SK-N-SH (cell line): ENCODE results near the gene C4A. TPM values are rescaled to one million over a fixed set of nuclear protein-coding genes. Genes with fewer than 3 reads are reported as not detected.

Experiments
- CTCF ChIA-PET: fragments of 300-600, 350-600 bp; formaldehyde crosslinking; extraction: SDS; loops from one replicate; lab custom pipeline; 2021; lab: Yijun Ruan, JAX
- POLR2A ChIA-PET: fragments of 350-600 bp; sonication (Branson Sonifier 250); formaldehyde crosslinking; extraction: SDS; loops from one replicate; lab custom pipeline; 2020; ENCODE audit warnings: antibody characterized with exemption, inconsistent platforms; lab: Yijun Ruan, JAX
- DNase-seq: peaks from one replicate; pipeline ENCODE4 v3.0.0; 2012
- H2AFZ ChIP-seq: fragments of 200-600 bp; sonication (generic); 2 replicates; pipeline ENCODE4 v1.8.1; 2016; ENCODE audit warnings: antibody characterized with exemption, mild to moderate bottlenecking, low read depth
- H3F3A ChIP-seq: fragments of 200-600 bp; sonication (generic); replicated peaks from 2 replicates; pipeline ENCODE3; 2016; ENCODE audit warnings: antibody characterized with exemption, mild to moderate bottlenecking; ENCODE audit not compliant: insufficient read depth
- H3K27ac ChIP-seq, 2 experiments: fragments of 200-500 bp in 1 of 2; fragments of 200-600 bp in 1 of 2; sonication (Bioruptor generic) in 1 of 2; sonication (generic), shearing (Covaris generic) in 1 of 2; 2 replicates each; pipeline versions ENCODE4 v1.5.1 to v1.6.1; 2014 to 2016; ENCODE audit warnings: low read depth in 2 of 2, inconsistent platforms in 1 of 2, low read length in 1 of 2, mild to moderate bottlenecking in 1 of 2, mixed read lengths in 1 of 2
- H3K27me3 ChIP-seq: fragments of 200-600 bp; sonication (generic), shearing (Covaris generic); 2 replicates; pipeline ENCODE4 v1.6.1; 2016; ENCODE audit warnings: mixed run types; ENCODE audit not compliant: insufficient read depth
- H3K36me3 ChIP-seq, 2 experiments: fragments of 200-500 bp in 1 of 2; fragments of 200-600 bp in 1 of 2; sonication (Bioruptor generic) in 1 of 2; sonication (generic) in 1 of 2; replicated peaks in 1 of 2; 2 replicates each; pipeline versions ENCODE3 to v1.5.1; 2014 to 2016; ENCODE audit warnings: low read length in 1 of 2, mild to moderate bottlenecking in 1 of 2; ENCODE audit not compliant: insufficient read depth in 2 of 2, control insufficient read depth in 1 of 2
- H3K4me1 ChIP-seq, 2 experiments: fragments of 200-500 bp in 1 of 2; fragments of 200-600 bp in 1 of 2; sonication (Bioruptor generic) in 1 of 2; sonication (generic), shearing (Covaris generic) in 1 of 2; 2 replicates each; pipeline versions ENCODE4 v1.5.1 to v1.6.1; 2014 to 2016; ENCODE audit warnings: low read depth in 1 of 2, low read length in 1 of 2, mixed run types in 1 of 2; ENCODE audit not compliant: insufficient read depth in 2 of 2, control insufficient read depth in 1 of 2
- H3K4me2 ChIP-seq: fragments of 200-600 bp; sonication (generic), shearing (Covaris generic); 2 replicates; pipeline ENCODE4 v1.6.1; 2017; ENCODE audit warnings: mixed run types
- H3K4me3 ChIP-seq, 2 experiments: fragments of 200-500 bp in 1 of 2; fragments of 200-600 bp in 1 of 2; sonication (Bioruptor generic) in 1 of 2; sonication (generic), shearing (Covaris generic) in 1 of 2; 2 replicates each; pipeline versions ENCODE4 v1.5.1 to v1.8.1; 2014 to 2016; ENCODE audit warnings: low read depth in 2 of 2, inconsistent platforms in 1 of 2, low read length in 1 of 2, mild to moderate bottlenecking in 1 of 2, mixed read lengths in 1 of 2, moderate library complexity in 1 of 2
- H3K79me2 ChIP-seq: fragments of 200-600 bp; sonication (generic); 2 replicates; pipeline ENCODE4 v1.8.1; 2017; ENCODE audit warnings: mild to moderate bottlenecking; ENCODE audit not compliant: insufficient read depth
- H3K9ac ChIP-seq: fragments of 200-600 bp; sonication (generic); 2 replicates; pipeline ENCODE4 v1.6.1; 2017; ENCODE audit warnings: mixed run types
- H3K9me2 ChIP-seq: fragments of 200-600 bp; sonication (generic); 2 replicates; pipeline ENCODE4 v1.6.1; 2017; ENCODE audit warnings: mixed run types
- H3K9me3 ChIP-seq: fragments of 200-600 bp; sonication (generic); 2 replicates; pipeline ENCODE4 v1.6.1; 2017; ENCODE audit warnings: mixed run types, mild to moderate bottlenecking, moderate library complexity
- H4K20me1 ChIP-seq: fragments of 200-600 bp; sonication (generic); 2 replicates; pipeline ENCODE4 v1.6.1; 2017; ENCODE audit warnings: mild to moderate bottlenecking, mixed run types; ENCODE audit not compliant: insufficient read depth
- CHD2 ChIP-seq: fragments of 150-350 bp; IDR thresholded peaks from 2 replicates; pipeline ENCODE4 v1.6.1; 2018; ENCODE audit warnings: low read length; ENCODE audit not compliant: partially characterized antibody
- ELF1 ChIP-seq: IDR thresholded peaks from 2 replicates; pipeline ENCODE4 v1.4.0; 2012
- EP300 ChIP-seq, 2 experiments: IDR thresholded peaks; 2 replicates each; pipeline versions ENCODE4 v1.4.0 to v1.6.1; 2012; ENCODE audit warnings: borderline replicate concordance in 1 of 2, low read depth in 1 of 2, low read length in 1 of 2
- FOXJ3 ChIP-seq: sonication (generic); formaldehyde crosslinking; IDR thresholded peaks from 2 replicates; pipeline ENCODE4 v1.5.1; 2020; ENCODE audit warnings: mild to moderate bottlenecking, missing genetic modification reagents
- FOXM1 ChIP-seq: IDR thresholded peaks from 2 replicates; pipeline ENCODE4 v1.4.0; 2012; ENCODE audit warnings: low read depth, mild to moderate bottlenecking
- GABPA ChIP-seq: IDR thresholded peaks from 2 replicates; pipeline ENCODE4 v1.4.0; 2012; ENCODE audit warnings: low read depth, mild to moderate bottlenecking
- MEF2A ChIP-seq: IDR thresholded peaks from 2 replicates; pipeline ENCODE4 v1.4.0; 2012; ENCODE audit warnings: low read depth, borderline replicate concordance
- MXI1 ChIP-seq: IDR thresholded peaks from 2 replicates; pipeline ENCODE4 v1.6.1; 2012; ENCODE audit warnings: mild to moderate bottlenecking, low read depth, low read length, improper control_type of control experiment
- POLR2AphosphoS5 ChIP-seq: IDR thresholded peaks from 2 replicates; pipeline ENCODE4 v1.6.1; 2012; ENCODE audit warnings: low read depth, low read length
- RCOR1 ChIP-seq: fragments of 150-350 bp; IDR thresholded peaks from 2 replicates; pipeline ENCODE4 v1.6.1; 2017; ENCODE audit warnings: antibody characterized with exemption, low read length
- SIN3A ChIP-seq: IDR thresholded peaks from 2 replicates; pipeline ENCODE4 v1.6.1; 2012; ENCODE audit warnings: low read depth, mild to moderate bottlenecking, low read length, moderate library complexity, borderline replicate concordance
- TAF1 ChIP-seq: IDR thresholded peaks from 2 replicates; pipeline ENCODE4 v1.6.1; 2012; ENCODE audit warnings: low read depth, mild to moderate bottlenecking, low read length, moderate library complexity, borderline replicate concordance
- TCF12 ChIP-seq: IDR thresholded peaks from 2 replicates; pipeline ENCODE4 v1.4.0; 2012
- TEAD4 ChIP-seq: IDR thresholded peaks from 2 replicates; pipeline ENCODE4 v1.4.0; 2012; ENCODE audit warnings: mild to moderate bottlenecking, borderline replicate concordance; ENCODE audit not compliant: insufficient read depth
- YY1 ChIP-seq: IDR thresholded peaks from 2 replicates; pipeline ENCODE4 v1.4.0; 2012; ENCODE audit warnings: low read depth, mild to moderate bottlenecking
- WGBS: methylation state at CpG from one replicate; pipeline ENCODE4 v1.1.6; 2017; ENCODE audit warnings: low lambda C conversion rate; 5-methylcytosine and 5-hydroxymethylcytosine counted together
- polyA plus RNA-seq, 3 experiments: library from polyadenylated mRNA; depleted of rRNA; stranded (reverse); fragments of >200 nt; gene quantifications; 2 replicates each; pipeline ENCODE4 v1.2.3, GENCODE V29; 2012
- TF ChIP-seq, protein P1 (sequence below): IDR thresholded peaks from 2 replicates; pipeline ENCODE4 v1.4.0; 2012; ENCODE audit warnings: low read depth, borderline replicate concordance
- TF ChIP-seq, protein P2 (sequence below): fragments of 150-350 bp; IDR thresholded peaks from 2 replicates; pipeline ENCODE4 v1.6.1; 2017; ENCODE audit warnings: antibody characterized with exemption, low read length, low read depth, borderline replicate concordance
- TF ChIP-seq, protein P3 (sequence below): IDR thresholded peaks from 2 replicates; pipeline ENCODE4 v1.4.0; 2012; ENCODE audit warnings: low read depth
- TF ChIP-seq, protein P4 (sequence below): IDR thresholded peaks from 2 replicates; pipeline ENCODE4; 2012
- TF ChIP-seq, protein P5 (sequence below): IDR thresholded peaks from 2 replicates; pipeline ENCODE4 v1.6.1; 2012; ENCODE audit warnings: mild to moderate bottlenecking, low read depth, low read length, moderate library complexity

Gene C4A
- polyA plus RNA-seq, 1 of the 3 experiments (the other 2 are of a cell fraction), result 11.4 TPM

DNA sequence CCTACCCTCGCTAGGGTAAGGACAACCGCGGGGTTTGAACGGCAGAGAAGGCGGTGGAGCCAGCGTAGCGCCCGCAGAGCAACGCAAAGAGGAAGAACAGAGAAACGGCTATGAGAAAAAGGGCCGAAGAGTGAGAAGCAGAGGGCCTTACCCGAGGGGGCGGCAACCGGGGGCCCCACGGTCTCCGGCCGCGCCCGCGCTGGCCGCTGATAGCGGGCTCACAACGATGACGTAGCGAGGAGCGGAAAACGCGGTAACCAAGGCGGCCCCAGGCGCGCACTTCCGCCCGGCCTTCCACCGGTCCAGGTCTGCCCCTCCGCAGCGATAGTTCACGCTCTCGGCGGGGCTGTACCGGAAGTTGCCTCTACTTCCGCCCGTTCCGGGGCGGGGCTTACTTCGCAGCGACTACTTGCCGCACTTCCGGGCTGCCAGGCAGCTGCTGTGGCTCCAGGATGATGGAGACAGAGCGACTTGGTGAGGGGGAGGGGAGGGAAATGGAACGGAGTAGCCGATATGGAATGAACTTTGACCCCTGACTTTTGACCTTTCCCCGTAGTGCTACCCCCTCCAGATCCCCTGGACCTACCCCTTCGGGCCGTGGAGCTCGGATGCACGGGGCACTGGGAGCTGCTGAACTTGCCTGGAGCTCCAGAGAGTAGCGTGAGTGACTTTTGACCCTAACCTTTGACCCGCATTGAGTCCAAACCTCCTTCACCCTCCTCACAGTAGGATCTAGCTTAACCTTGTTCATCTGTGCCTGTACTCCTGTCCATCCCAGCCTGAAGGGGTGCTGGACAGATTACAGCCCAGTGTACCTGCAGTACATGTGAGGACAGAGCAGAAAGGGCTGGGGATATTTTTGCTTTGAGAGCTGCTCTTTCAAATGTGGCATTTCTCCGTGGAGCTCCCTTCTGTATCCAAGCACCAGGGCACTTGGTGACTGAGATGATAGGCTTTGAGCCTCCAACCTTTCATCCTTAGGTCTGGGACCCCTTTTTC is 22.8 kb upstream of the C4A start, which contains the start of the genes NELFE and SKIC2:
NELFE (minus strand) TSS at position 231 of the 999 bp plus-strand sequence. CDS start 525 bp downstream, outside the sequence.
SKIC2 (plus strand) TSS at position 435 of the 999 bp plus-strand sequence; CDS start at position 453, 18 bp downstream.
- Histone ChIP-seq H3K4me1 (peaks cover 0 to 17% of the 10 kb centered on the region in 2 experiments; a peak in 2 of 4 replicates), H3K4me3 (peak within 1 kb of the TSS; percentile 100), H3K27me3 (no peaks in the 10 kb centered on the region), H3K79me2 (peaks cover 43% of the 10 kb centered on the region), H3K9me3 (no peaks in the 10 kb centered on the region), H3K9me2 (no peaks in the 10 kb centered on the region), H4K20me1 (no peaks in the 10 kb centered on the region), H3K36me3 (peaks cover 42 to 64% of the 10 kb centered on the region in 2 experiments), H2AFZ (peak within 1 kb of the TSS; percentile 91), H3K9ac (peak within 1 kb of the TSS; percentile 97), H3K4me2 (peak within 1 kb of the TSS; percentile 98), H3F3A (peaks cover 11% of the 10 kb centered on the region), H3K27ac (peak within 1 kb of the TSS; percentile 70 to 84)
- ChIA-PET CTCF (interaction anchor here (0.8 to 2.6 kb wide), 6 partner anchors 8 to 229 kb away, joined by 3 to 19 read pairs (median 4); partner anchors contain the start of genes DXO and FKBPL), POLR2A (interaction anchor here (2.3 to 3.0 kb wide), 2 partner anchors 10 to 13 kb away, joined by 14 to 20 read pairs; partner anchors contain the start of gene DXO)
- DNase-seq, result peak; percentile 99
- TF ChIP-seq TEAD4 (no peak), SIN3A (peak; percentile 79), CHD2 (peak; percentile 87), GABPA (peak; percentile 98), TCF12 (0 out of 2 replicates have a peak, but pooled peaks have one; percentile 47), YY1 (peak; percentile 67; the same call in 1 of the 2 replicates), MEF2A (no peak), ELF1 (peak; percentile 100), MXI1 (peak; percentile 87), POLR2AphosphoS5 (peak; percentile 77), TAF1 (peak; percentile 91), RCOR1 (peak; percentile 40; the same call in 1 of the 2 replicates), EP300 (IDR thresholded peaks at IDR 0.05; ENCODE audit: borderline replicate concordance in 1 of 2, low read depth in 1 of 2, low read length in 1 of 2) (0 out of 4 replicates have a peak, but pooled peaks of 1 of the 2 experiments have one; percentile 9), FOXJ3 (CRISPR knock-in tag) (no peak), FOXM1 (no peak)
- TF ChIP-seq, protein P1, sequence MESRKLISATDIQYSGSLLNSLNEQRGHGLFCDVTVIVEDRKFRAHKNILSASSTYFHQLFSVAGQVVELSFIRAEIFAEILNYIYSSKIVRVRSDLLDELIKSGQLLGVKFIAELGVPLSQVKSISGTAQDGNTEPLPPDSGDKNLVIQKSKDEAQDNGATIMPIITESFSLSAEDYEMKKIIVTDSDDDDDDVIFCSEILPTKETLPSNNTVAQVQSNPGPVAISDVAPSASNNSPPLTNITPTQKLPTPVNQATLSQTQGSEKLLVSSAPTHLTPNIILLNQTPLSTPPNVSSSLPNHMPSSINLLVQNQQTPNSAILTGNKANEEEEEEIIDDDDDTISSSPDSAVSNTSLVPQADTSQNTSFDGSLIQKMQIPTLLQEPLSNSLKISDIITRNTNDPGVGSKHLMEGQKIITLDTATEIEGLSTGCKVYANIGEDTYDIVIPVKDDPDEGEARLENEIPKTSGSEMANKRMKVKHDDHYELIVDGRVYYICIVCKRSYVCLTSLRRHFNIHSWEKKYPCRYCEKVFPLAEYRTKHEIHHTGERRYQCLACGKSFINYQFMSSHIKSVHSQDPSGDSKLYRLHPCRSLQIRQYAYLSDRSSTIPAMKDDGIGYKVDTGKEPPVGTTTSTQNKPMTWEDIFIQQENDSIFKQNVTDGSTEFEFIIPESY, result peak; percentile 91
- TF ChIP-seq, protein P2, sequence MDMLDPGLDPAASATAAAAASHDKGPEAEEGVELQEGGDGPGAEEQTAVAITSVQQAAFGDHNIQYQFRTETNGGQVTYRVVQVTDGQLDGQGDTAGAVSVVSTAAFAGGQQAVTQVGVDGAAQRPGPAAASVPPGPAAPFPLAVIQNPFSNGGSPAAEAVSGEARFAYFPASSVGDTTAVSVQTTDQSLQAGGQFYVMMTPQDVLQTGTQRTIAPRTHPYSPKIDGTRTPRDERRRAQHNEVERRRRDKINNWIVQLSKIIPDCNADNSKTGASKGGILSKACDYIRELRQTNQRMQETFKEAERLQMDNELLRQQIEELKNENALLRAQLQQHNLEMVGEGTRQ, result no peak
- TF ChIP-seq, protein P3, sequence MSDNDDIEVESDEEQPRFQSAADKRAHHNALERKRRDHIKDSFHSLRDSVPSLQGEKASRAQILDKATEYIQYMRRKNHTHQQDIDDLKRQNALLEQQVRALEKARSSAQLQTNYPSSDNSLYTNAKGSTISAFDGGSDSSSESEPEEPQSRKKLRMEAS, result peak; percentile 90
- TF ChIP-seq, protein P4, sequence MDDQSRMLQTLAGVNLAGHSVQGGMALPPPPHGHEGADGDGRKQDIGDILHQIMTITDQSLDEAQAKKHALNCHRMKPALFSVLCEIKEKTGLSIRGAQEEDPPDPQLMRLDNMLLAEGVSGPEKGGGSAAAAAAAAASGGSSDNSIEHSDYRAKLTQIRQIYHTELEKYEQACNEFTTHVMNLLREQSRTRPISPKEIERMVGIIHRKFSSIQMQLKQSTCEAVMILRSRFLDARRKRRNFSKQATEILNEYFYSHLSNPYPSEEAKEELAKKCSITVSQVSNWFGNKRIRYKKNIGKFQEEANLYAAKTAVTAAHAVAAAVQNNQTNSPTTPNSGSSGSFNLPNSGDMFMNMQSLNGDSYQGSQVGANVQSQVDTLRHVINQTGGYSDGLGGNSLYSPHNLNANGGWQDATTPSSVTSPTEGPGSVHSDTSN, result peak; percentile 51
- TF ChIP-seq, protein P5, sequence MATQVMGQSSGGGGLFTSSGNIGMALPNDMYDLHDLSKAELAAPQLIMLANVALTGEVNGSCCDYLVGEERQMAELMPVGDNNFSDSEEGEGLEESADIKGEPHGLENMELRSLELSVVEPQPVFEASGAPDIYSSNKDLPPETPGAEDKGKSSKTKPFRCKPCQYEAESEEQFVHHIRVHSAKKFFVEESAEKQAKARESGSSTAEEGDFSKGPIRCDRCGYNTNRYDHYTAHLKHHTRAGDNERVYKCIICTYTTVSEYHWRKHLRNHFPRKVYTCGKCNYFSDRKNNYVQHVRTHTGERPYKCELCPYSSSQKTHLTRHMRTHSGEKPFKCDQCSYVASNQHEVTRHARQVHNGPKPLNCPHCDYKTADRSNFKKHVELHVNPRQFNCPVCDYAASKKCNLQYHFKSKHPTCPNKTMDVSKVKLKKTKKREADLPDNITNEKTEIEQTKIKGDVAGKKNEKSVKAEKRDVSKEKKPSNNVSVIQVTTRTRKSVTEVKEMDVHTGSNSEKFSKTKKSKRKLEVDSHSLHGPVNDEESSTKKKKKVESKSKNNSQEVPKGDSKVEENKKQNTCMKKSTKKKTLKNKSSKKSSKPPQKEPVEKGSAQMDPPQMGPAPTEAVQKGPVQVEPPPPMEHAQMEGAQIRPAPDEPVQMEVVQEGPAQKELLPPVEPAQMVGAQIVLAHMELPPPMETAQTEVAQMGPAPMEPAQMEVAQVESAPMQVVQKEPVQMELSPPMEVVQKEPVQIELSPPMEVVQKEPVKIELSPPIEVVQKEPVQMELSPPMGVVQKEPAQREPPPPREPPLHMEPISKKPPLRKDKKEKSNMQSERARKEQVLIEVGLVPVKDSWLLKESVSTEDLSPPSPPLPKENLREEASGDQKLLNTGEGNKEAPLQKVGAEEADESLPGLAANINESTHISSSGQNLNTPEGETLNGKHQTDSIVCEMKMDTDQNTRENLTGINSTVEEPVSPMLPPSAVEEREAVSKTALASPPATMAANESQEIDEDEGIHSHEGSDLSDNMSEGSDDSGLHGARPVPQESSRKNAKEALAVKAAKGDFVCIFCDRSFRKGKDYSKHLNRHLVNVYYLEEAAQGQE, result 0 out of 2 replicates have a peak, but pooled peaks have one; percentile 43
- WGBS, result under 1% methylated on average over 27 of the region's 59 CpGs
